IPS-18a (cell line): ENCODE data around the gene HIPK2.

Experiments
- H3K27ac ChIP-seq: one replicate; pipeline ENCODE4 v1.5.1; 2013; ENCODE audit warnings: low read length
- H3K27me3 ChIP-seq: one replicate; pipeline ENCODE4 v1.6.1; 2013; ENCODE audit warnings: mild to moderate bottlenecking, low read length; ENCODE audit not compliant: control insufficient read depth, insufficient read depth
- H3K36me3 ChIP-seq: one replicate; pipeline ENCODE4 v1.6.1; 2013; ENCODE audit warnings: low read depth, low read length; ENCODE audit not compliant: control insufficient read depth
- H3K4me1 ChIP-seq: one replicate; pipeline ENCODE4 v1.6.1; 2013; ENCODE audit warnings: low read depth, low read length; ENCODE audit not compliant: control insufficient read depth
- H3K4me3 ChIP-seq: one replicate; pipeline ENCODE4 v1.5.1; 2013; ENCODE audit warnings: low read length
- H3K9ac ChIP-seq: one replicate; pipeline ENCODE4 v1.6.1; 2013; ENCODE audit warnings: mild to moderate bottlenecking, low read length, moderate library complexity
- H3K9me3 ChIP-seq: one replicate; pipeline ENCODE4 v1.6.1; 2013; ENCODE audit warnings: low read depth, low read length; ENCODE audit not compliant: control insufficient read depth

The HIPK2 gene

DNA sequence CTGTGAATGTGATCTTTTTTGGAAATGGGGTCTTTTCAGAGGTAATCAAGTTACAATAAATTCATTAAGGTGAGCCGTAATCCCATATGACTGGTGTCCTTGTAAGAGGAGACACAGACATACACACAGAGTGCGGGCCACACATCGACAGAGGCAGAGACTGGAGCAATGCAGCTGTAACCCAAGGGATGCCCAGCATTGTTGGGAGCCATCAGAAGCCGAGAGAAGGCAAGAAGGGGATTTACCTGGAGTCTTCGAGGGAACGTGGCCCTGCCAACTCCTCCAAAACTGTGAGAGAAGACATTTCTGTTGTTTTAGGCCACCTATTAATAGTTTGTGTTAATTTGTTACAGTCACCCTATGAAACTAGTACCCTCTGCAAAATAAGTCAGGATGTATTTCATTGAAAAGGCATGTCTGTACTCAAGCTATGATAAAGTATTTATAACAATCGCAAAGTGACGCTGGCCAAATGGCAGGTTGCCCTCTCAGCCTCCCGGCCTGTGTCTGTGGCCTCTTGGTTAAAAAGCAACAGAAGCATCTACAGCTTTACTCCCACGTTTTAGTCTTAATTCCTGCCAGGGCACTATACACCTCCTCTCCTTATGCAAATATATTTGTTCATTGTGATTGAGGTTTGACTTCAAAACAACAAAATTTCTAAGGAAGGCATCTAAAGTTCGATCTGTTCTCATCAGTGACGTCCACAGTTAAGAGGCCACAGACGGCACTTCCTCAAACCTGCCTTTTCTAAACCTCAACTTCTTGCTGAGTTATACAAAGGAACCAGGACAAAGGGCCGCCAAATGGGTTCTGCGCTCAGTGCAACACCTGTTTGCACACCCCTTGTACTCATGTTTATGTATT is 46.8 kb downstream of the HIPK2 start:
- H3K9ac ChIP-seq = no peak overlapping the region
- no peaks in the 10 kb centered on the region for H3K27me3 ChIP-seq
- H3K9me3 ChIP-seq = no peaks in the 10 kb centered on the region
- H3K36me3 ChIP-seq = no peaks in the 10 kb centered on the region
- no peak overlapping the region for H3K27ac ChIP-seq
- peaks cover 11% of the 10 kb centered on the region for H3K4me1 ChIP-seq
- H3K4me3 ChIP-seq = no peak overlapping the region

DNA sequence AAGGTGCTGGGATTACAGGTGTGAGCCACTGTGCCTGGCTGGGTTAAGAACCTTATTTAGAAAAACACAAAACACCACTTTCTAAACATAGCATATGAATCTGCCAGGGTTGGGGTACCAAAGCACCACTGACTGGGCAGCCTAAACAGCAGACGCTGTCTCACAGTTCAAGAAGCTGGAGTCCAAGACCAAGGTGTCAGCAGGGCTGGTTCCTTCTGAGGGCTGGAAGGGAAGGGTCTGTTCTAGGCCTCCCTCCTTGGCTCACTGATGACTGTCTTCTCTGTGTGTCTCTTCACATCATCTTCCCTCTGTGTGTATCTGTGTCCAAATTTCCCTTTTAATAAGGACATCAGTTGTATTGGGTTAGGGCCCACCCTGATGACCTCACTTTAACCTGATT is 49.6 kb downstream of the HIPK2 start:
- no peak overlapping the region for H3K27ac ChIP-seq
- no peak overlapping the region for H3K9ac ChIP-seq
- H3K9me3 ChIP-seq = no peaks in the 10 kb centered on the region
- H3K4me3 ChIP-seq = no peak overlapping the region
- no peaks in the 10 kb centered on the region for H3K27me3 ChIP-seq
- H3K4me1 ChIP-seq = peaks cover 11% of the 10 kb centered on the region
- H3K36me3 ChIP-seq = no peaks in the 10 kb centered on the region

DNA sequence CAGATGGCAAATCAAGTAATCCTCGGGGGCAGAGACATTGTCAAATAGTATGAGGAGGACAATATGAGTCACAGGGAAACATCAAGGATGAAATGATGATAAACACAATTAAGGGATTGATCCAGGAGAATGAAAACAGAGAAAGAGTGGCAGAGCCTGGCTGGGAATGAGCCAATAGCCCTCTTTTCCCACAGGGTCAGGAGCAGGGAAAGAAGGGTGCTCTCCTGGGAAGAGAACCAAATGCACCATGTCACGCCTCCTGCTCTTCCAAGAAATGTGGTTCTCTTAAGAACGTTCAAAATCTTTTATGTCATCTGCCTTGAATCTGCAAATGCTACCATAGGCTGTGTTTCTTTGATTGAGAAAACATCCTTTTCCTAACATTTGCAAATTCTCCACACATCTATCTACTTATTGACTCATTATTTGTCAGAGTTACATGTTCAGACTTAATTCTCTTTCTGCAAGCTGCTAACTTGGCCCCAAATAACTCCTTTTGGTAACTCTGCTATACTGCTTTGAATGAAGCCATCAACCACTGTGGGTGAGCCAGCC is 50.6 kb downstream of the HIPK2 start:
- Histone ChIP-seq H3K27ac (no peak overlapping the region), H3K27me3 (no peaks in the 10 kb centered on the region), H3K36me3 (no peaks in the 10 kb centered on the region), H3K4me3 (no peak overlapping the region), H3K4me1 (peaks cover 11% of the 10 kb centered on the region), H3K9ac (no peak overlapping the region), H3K9me3 (no peaks in the 10 kb centered on the region)

DNA sequence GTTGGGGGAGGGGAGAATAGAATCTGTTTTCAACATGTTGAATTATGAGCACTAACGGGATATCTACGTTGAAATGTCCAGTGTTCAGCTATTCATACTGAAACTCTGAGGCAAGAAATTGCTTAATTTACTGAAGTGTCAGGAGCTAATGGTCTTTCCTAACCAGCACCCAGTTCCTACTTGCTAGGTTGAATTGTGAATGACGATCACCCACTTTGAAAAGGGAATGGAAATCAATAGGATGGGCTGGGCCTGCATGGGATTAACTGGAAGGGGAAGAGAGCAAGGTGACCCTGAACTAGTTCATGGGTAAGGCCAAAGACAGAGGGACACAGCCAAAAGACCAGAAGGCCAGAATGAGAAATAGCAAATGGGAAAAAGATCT is 51.3 kb downstream of the HIPK2 start:
- H3K27ac ChIP-seq = no peak overlapping the region
- peaks cover 5% of the 10 kb centered on the region for H3K4me1 ChIP-seq

DNA sequence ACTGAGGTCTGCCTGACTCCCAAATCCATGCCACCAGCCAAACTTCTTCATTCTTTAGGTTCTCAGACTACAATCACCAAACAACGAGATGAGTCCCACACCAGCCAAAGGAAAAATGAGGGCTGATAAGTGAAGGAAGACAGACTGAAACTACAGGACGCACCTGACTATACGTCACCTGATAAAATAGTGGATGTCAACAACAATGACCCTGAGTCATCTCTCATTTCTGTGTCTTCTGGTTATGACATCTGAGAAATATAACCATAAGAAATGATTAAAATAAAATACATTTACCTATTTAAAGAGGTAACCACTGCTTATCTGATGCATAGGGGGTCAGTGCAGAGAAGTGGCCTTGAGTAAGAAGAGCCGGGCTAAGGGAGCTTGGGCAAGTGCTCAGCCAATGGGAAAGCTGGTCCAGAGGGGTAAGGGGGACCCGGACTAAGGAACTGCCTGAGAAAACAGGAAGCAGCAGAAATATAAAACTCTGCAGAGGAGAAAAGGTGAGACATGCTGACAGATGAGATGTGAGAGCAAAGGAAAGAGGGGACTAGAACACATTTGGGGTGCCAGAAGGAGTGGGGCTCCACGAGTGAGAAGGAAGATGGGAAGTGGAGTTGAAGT is 51.8 kb downstream of the HIPK2 start:
- Histone ChIP-seq H3K4me1 (peaks cover under 1% of the 10 kb centered on the region), H3K9ac (no peak overlapping the region), H3K4me3 (no peak overlapping the region), H3K27ac (no peak overlapping the region), H3K27me3 (no peaks in the 10 kb centered on the region), H3K36me3 (no peaks in the 10 kb centered on the region), H3K9me3 (no peaks in the 10 kb centered on the region)

More for the DNA sequence above, 51.3 kb downstream of the HIPK2 start:
- no peaks in the 10 kb centered on the region for H3K27me3 ChIP-seq
- H3K4me3 ChIP-seq = no peak overlapping the region
- H3K9ac ChIP-seq = no peak overlapping the region
- no peaks in the 10 kb centered on the region for H3K36me3 ChIP-seq
- H3K9me3 ChIP-seq = no peaks in the 10 kb centered on the region

DNA sequence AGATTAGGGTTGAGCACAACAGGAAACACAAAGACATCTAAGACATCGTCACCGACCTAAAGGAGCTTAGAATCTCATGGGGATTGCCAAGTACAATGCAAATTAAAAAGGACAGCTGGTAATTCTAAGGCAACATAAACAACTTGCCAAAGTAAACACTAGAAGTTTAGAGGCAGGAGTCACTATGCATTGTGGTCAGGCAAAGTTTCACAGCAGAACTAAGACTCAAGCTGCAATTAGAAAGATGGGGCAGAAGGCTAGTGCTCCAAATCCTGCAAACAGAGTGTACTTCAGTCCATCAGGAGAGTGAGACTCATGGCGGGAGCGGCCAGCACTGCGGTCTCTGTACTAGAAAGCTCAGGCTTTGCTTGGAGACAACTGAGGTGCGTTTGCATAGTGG is 52.7 kb downstream of the HIPK2 start:
- no peaks in the 10 kb centered on the region for H3K4me1 ChIP-seq
- no peaks in the 10 kb centered on the region for H3K9me3 ChIP-seq
- H3K9ac ChIP-seq = no peak overlapping the region
- no peaks in the 10 kb centered on the region for H3K27me3 ChIP-seq
- H3K4me3 ChIP-seq = no peak overlapping the region
- H3K36me3 ChIP-seq = no peaks in the 10 kb centered on the region
- no peak overlapping the region for H3K27ac ChIP-seq

DNA sequence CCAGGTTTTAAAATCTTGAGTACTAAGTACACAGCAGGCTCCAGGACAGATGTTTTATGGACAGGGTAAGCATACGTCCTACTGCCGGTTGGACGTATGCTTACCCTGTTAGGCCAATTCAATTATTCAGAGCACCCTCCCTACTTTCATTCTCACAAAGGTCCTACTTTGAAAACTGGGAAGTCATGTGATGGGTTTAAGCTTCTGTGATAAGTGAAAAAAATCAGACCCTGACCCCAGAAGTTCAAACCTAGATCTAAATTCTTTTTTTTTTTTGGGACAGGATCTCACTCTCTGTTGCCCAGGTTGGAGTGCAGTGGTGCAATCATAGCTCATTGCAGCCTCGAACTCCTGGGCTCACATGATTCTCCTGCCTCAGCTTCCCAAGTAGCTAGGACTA is 55.2 kb downstream of the HIPK2 start:
- Histone ChIP-seq H3K27ac (no peak overlapping the region), H3K4me3 (no peak overlapping the region), H3K9me3 (no peaks in the 10 kb centered on the region), H3K36me3 (no peaks in the 10 kb centered on the region), H3K4me1 (no peaks in the 10 kb centered on the region), H3K9ac (no peak overlapping the region), H3K27me3 (no peaks in the 10 kb centered on the region)

DNA sequence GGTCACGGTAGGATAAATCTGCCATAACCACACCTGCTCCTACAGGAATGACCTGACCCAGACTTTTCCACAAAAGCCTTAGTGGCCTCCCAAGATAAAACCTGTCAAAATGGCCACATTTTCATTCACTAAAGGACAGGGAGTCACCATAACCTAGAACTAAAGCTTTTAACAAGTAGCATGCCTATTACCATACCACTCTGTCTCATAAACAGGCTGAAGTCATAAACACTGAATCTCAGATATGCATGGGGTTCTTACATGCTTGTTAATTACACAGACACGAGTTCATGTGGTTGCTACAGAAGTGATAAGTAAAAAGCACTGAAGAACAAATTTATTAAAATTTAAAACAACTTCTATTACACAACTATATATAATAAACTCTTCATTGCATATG is 56.0 kb downstream of the HIPK2 start:
- no peaks in the 10 kb centered on the region for H3K4me1 ChIP-seq
- no peak overlapping the region for H3K9ac ChIP-seq
- H3K9me3 ChIP-seq = no peaks in the 10 kb centered on the region
- peaks cover under 1% of the 10 kb centered on the region for H3K36me3 ChIP-seq
- no peaks in the 10 kb centered on the region for H3K27me3 ChIP-seq
- no peak overlapping the region for H3K4me3 ChIP-seq
- H3K27ac ChIP-seq = no peak overlapping the region

DNA sequence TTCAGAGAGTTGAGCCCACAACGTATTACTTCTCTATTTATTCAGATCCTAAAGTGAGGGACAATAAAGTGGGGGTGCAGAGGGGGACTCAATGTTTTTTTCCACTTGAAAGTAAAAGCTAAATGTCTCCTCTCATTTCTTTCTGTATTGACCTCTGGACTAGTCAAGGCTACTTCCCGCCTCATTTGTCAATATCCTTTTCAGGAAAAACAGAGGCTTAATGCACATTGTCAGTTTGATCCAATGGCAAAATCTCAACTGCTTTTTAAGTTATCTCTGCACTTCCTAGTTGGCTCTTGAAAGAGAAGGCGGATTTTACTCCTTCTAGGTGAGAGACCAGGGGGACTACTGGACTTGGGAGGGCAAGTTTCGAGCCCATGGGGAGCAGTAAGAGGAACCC is 56.4 kb downstream of the HIPK2 start:
- Histone ChIP-seq H3K27me3 (no peaks in the 10 kb centered on the region), H3K27ac (no peak overlapping the region), H3K9me3 (no peaks in the 10 kb centered on the region), H3K4me1 (no peaks in the 10 kb centered on the region), H3K9ac (no peak overlapping the region), H3K36me3 (peaks cover 4% of the 10 kb centered on the region), H3K4me3 (no peak overlapping the region)

DNA sequence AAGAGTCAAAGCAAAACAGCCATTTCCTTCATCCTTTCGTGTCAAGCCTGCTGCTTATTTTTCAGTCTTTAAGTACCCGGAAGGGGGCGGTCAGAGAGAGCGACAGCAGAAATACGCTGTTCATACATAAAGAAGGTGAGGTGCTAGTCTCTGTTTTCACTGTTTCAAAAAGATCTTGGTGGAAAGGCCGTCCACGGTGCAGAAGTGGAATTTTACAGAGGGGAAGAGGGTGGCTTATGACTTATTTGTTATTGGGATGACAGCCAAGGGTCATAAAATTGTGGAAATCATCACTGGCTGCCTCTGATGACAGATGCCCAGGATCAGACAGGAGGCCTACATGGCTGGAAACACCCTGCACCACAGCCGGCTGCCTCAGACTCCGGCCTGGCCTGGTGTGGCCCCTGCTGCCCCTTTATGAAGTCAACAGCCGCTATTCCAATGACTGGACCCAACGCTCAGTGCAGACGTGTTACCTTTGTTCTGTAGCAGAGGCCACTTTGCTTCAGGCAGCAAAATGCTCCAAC is 57.0 kb downstream of the HIPK2 start:
- H3K36me3 ChIP-seq = peaks cover 11% of the 10 kb centered on the region
- no peak overlapping the region for H3K4me3 ChIP-seq
- no peaks in the 10 kb centered on the region for H3K9me3 ChIP-seq
- no peaks in the 10 kb centered on the region for H3K4me1 ChIP-seq
- no peaks in the 10 kb centered on the region for H3K27me3 ChIP-seq
- H3K9ac ChIP-seq = no peak overlapping the region
- H3K27ac ChIP-seq = no peak overlapping the region

DNA sequence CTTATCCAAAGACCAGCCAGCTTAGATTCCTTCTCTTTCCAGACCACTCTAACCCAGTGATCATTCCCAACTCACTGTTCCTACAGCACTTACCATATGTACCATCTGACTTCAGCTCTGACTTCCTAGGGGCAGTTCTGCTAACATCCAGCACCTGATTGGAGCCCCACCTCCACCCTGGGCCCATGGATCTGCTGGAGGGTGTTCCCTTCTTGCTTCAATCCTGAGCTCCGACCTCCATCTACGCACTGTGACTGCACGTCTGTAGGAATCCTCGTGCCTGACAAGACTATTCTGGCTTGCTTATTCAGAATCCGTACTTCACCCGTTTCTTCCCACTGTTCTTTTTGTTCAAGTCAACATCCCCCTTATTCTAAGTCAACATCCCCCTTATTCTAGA is 57.6 kb downstream of the HIPK2 start:
- Histone ChIP-seq H3K36me3 (peaks cover 15% of the 10 kb centered on the region), H3K4me3 (no peak overlapping the region), H3K27ac (no peak overlapping the region), H3K9me3 (no peaks in the 10 kb centered on the region), H3K9ac (no peak overlapping the region), H3K27me3 (no peaks in the 10 kb centered on the region), H3K4me1 (no peaks in the 10 kb centered on the region)
